ENCODE results near the gene FILIP1.

- TF ChIP-seq CTCF (IDR thresholded peaks at IDR 0.05) (no peak), EP300 (IDR thresholded peaks at IDR 0.05) (no peak)
Measured at GRCh38 chr6:75430631-75431325, 62.8 kb downstream of the FILIP1 start.

Measured in ovary (tissue), 3 donors.